Measurements from ENCODE around the gene YBEY.

Gene YBEY

GRCh38 chr21:46347203-46347550, 61.0 kb downstream of the YBEY start:
- H3K4me3 ChIP-seq (ENCODE audit: low read depth, low read length), result no peak overlapping the region
- DNase-seq (ENCODE audit: low read depth, low spot score), result no peak
- no peak for TF ChIP-seq CTCF (IDR thresholded peaks at IDR 0.05; ENCODE audit: low read depth, low read length)
- in situ Hi-C loops (cut with HindIII; ENCODE audit: low sequenced_read_pairs), result no loop called here
